HG03575 (cell line): ENCODE data around the gene TAF11.

ENCODE experiments used
- ATAC-seq: cut with Tn5 transposase; IDR thresholded peaks from one replicate; pipeline ENCODE4 v1.9.1; 2021; ENCODE audit not compliant: unreplicated experiment, insufficient number of reproducible peaks, low FRiP score; ENCODE audit errors: extremely low read depth

The TAF11 gene

GRCh38 chr6:34832942-34833341 lies 54.9 kb downstream of the TAF11 start:
- ATAC-seq, result no peak

- ATAC-seq, result no peak
Measured at GRCh38 chr6:34829137-34829536, 58.7 kb downstream of the TAF11 start.
